ENCODE results near the gene RGPD5.
"Not testable (repeated sequence)": the region's sequence is repeated elsewhere in the genome, so short reads cannot be mapped to it uniquely, and the experiment has no call there.

DNA sequence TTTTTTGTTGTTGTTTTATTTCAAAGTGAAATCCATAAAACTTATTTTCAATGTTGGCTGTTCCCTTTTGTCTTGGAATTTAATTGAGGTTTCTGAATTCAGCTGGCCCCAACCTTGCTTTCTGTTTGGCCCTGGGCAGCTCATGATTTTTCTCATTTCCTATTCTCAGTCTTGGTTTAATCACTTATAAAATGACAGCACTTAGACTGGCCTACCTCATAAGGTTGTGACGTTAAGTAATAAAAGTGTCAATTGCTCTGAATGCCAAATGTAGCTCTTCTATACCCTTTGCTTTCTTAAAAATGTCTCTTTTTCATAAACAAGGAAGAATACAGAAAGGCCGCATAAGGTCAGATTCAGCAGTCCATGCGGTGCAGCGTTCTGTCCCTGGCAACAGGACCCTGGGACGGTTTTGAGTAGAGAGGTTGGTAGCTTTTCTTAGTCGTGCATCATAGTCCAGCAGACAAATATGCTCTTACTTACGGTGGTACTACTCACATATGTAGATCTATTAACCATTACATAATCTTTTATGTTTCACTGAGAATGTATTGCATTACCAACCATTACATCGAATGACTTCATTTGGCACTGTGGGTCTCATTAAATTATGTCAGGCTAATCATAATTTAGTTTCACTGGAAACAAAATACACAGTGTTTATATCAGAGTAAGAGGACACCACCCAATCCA is 27.1 kb upstream of the RGPD5 start:
- TF ChIP-seq ZFP30, RARB (CRISPR knock-in tag; IDR thresholded peaks at IDR 0.05): not testable (repeated sequence)

Measured in SK-N-SH treated with all-trans-retinoic acid at 6 μM for 48 hours (cell line).